HG03460 (cell line): ENCODE data around the gene IGDCC3.

Experiments
- ATAC-seq: cut with Tn5 transposase; IDR thresholded peaks from one replicate; pipeline ENCODE4 v1.9.1; 2021; ENCODE audit not compliant: unreplicated experiment

Gene IGDCC3

DNA sequence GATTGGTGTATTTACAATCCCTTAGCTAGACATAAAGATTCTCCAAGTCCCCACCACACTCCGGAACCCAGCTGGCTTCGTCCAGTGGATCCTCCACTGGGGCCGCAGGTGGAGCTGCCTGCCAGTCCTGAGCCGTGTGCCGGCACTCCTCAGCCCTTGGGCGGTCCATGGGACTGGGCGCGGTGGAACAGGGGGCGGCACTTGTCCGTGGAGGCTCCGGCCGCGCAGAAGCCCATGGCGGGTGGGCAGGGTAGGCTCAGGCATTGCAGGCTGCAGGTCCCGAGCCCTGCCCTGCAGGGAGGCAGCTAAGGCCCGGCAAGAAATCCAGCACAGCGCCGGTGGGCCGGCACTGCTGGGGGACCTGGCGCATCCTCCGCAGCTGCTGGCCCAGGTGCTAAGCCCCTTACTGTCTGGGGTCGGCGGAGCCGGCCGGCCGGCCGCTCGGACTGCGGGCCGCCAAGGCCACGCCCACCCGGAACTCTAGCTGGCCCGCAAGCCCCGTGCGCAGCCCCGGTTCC lies 76.8 kb downstream of the IGDCC3 start:
- no peak for ATAC-seq

GRCh38 chr15:65298731-65299130 lies 79.1 kb downstream of the IGDCC3 start:
- ATAC-seq = no peak

DNA sequence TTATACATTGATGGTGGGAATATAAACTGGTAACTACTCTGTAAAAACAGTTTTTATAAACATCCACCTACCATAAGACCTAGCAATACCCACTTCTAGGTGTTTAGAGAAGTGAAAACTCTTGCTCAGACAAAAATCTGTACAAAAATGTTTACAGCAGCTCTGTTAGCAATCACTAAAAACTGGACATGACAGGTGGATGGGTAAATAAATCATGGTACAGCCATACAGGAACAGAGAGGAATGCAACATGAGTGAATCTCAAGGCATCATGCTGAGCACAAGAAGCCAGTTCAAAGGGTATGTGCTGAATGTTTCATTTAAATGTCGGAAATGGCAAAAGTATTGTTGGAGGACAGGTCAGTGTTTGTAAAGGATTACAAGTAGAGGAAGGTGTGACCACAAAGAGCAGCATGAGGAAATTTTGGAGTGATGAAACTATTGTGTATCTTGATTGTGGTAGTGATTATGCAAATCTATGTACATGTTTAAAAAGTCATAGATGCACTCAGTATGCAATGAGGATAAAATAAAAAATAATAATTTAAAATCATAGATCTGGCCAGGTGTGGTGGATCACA lies 84.8 kb downstream of the IGDCC3 start:
- no peak for ATAC-seq

GRCh38 chr15:65290228-65290627 lies 87.6 kb downstream of the IGDCC3 start:
- ATAC-seq = no peak

GRCh38 chr15:65289261-65289854 lies 88.4 kb downstream of the IGDCC3 start:
- no peak for ATAC-seq

GRCh38 chr15:65287520-65287855 lies 90.3 kb downstream of the IGDCC3 start:
- no peak for ATAC-seq

DNA sequence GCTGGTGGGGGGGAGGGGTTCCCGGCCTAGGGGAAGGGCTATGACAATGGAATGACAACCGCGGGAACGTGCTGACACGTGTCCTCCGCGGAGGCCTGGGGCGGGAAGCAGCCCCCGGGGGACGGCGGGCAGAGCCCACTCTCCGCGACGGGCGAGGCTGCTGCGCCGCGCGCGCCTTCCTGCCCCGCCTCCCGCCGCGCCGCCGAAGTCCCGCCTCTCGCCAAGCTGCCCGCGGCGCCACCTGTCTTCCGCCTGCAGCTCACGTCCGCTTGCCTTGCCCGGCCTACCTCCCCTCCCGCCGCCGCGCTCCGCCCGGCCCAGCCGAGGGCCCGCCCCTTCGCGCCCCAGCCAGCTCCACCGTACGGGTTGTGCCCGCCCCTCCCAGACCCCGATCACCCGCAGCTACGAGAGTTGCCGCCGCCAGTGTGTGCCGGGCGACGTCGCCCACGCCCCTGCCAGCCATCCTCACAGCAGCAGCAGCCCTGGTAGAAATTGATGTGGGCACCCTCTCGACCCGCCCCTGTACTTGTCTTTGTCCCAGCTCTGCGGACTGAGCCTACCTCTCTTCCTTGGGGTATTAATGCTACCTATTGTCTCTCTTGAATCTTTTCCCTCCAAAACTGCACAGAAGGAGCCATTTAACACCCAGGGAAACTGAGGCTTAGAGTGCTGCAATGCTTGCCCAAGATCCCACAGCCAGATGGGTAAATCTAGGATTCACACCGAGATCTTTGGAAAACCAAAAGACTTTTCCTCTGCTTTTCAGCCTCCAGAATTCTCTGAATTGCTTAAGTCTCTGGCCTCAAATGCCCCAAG lies 90.9 kb downstream of the IGDCC3 start, which contains the start of gene PARP16:
Gene PARP16, minus strand, starts transcription at position 180 of the 816 bp plus-strand sequence. CDS start 457 bp downstream, outside the sequence.
- ATAC-seq = peak; percentile 93

- ATAC-seq = peak; percentile 35
These were observed 91.6 kb downstream of the IGDCC3 start for GRCh38 chr15:65286069-65286703.

- no peak for ATAC-seq
These were observed 92.3 kb downstream of the IGDCC3 start for GRCh38 chr15:65285291-65286068.

DNA sequence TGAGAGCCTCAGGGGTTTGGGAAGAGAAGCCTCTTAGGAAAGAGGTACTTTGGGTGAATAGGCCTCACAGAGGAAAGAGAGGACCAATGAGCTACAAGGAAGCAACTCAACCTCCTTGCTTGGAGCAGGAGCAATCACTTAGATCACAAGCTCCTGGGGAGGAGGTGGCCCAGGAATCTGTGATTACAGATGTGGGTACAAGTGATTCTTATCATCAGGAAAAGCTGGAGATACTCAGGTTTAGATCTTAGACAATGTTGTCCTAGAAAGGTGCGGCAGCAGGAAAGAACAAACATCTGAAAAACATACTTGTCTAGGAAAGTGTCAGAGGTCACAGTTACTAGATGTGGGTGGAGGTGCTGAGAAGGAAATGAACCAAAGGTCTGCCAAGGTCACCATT lies 99.3 kb downstream of the IGDCC3 start:
- ATAC-seq = no peak
